Right lobe of liver (tissue), 6 donors: ENCODE results near the gene XPR1. TPM values are rescaled to one million over a fixed set of nuclear protein-coding genes. Genes with fewer than 3 reads are reported as not detected.
A peak's percentile ranks its signal among the peaks of the same experiment; 100 is the strongest.

ENCODE experiments used
- ATAC-seq, 4 donors: fragments of 200-7000 bp; cut with Tn5 transposase; one replicate each; pipeline ENCODE4 v1.9.1; 2020; ENCODE audit warnings: mild to moderate bottlenecking in 4 of 4, moderate library complexity in 4 of 4
- DNase-seq, 3 donors: peaks; one replicate each; pipeline ENCODE4 v3.0.0-alpha.2; 2020
- H3K27ac ChIP-seq, 3 donors: fragments of 200-600 bp; one replicate each; pipeline ENCODE4 v1.8.0; 2022
- H3K27me3 ChIP-seq, 2 donors: fragments of 200-600 bp; one replicate each; pipeline ENCODE4 v1.8.0; 2022
- H3K36me3 ChIP-seq, 4 donors: fragments of 200-600 bp; sonication (generic) in 1 of 4; one replicate each; pipeline versions ENCODE4 v1.5.1 to v1.8.0; 2017 to 2022; ENCODE audit warnings: control low read depth in 1 of 4
- H3K4me1 ChIP-seq, 4 donors: fragments of 200-600 bp; sonication (generic) in 1 of 4; one replicate each; pipeline versions ENCODE4 v1.5.1 to v1.8.0; 2017 to 2022; ENCODE audit warnings: control low read depth in 1 of 4
- H3K4me3 ChIP-seq, 3 donors: fragments of 200-600 bp; one replicate each; pipeline ENCODE4 v1.8.0; 2022
- H3K9me3 ChIP-seq, 4 donors: fragments of 200-600 bp; sonication (generic) in 1 of 4; one replicate each; pipeline versions ENCODE4 v1.5.1 to v1.8.0; 2017 to 2022; ENCODE audit warnings: control low read depth in 1 of 4
- CTCF ChIP-seq, 4 donors: fragments of 200-600 bp in 3 of 4; fragments of 450-650 bp in 1 of 4; IDR thresholded peaks; one replicate each; pipeline versions ENCODE4 v1.5.1 to v1.8.0; 2016 to 2022; ENCODE audit warnings: antibody characterized with exemption in 4 of 4, mild to moderate bottlenecking in 2 of 4
- POLR2A ChIP-seq: fragments of 450-650 bp; IDR thresholded peaks from one replicate; pipeline ENCODE4 v1.6.1; 2017; ENCODE audit warnings: antibody characterized with exemption, mild to moderate bottlenecking
- WGBS: methylation state at CpG from one replicate; pipeline ENCODE4 v1.1.6; 2018; ENCODE audit warnings: low coverage, low lambda C conversion rate; ENCODE audit not compliant: insufficient coverage; ENCODE audit errors: missing lambda C conversion rate; 5-methylcytosine and 5-hydroxymethylcytosine counted together
- intact Hi-C, 2 donors: fragments of 100-400 bp; cut with DNase I; formaldehyde crosslinking; loops; one replicate each; pipeline versions ENCODE4 v1.11.2 to v1.14.1; 2022
- total RNA-seq, 6 experiments: library from RNA; depleted of rRNA in 2 of 6; stranded (reverse); fragments of >200 nt in 2 of 6; fragmentation: NEBNext Ultra II Directional in 3 of 6; extraction: Animal tissue kit (Norgen Biotek cat#: 25700) in 3 of 6; gene quantifications; one replicate each; pipeline versions ENCODE4 v1.1.0 to v1.2.4, GENCODE V29; 2016 to 2023
- donor health status: DM: no; HTN: yes; CAD: no.
- donor health status: DM: no; HTN: no; CAD: no.
- donor health status: DM: no; HTN: no; CAD: no.
- donor health status: DM: no; HTN: yes; CAD: no.
- donor health status: DM: no; HTN: yes; CAD: no.

The XPR1 gene
- total RNA-seq, 6 experiments from 2014 or later = 5.9 to 10.0 (median 9.0) TPM

- intact Hi-C loops = no loop called here
- Histone ChIP-seq H3K9me3 (no peaks in the 10 kb centered on the region), H3K4me3 (peak within 1 kb of the TSS; percentile 29 to 49 (median 38)), H3K4me1 (peaks cover 0 to 2% (median 0%) of the 10 kb centered on the region in 4 donors), H3K27me3 (no peaks in the 10 kb centered on the region), H3K36me3 (no peaks in the 10 kb centered on the region), H3K27ac (peak within 1 kb of the TSS in 2 of 3 donors; percentile 31 to 37)
- ATAC-seq = peak; percentile 48 to 67 (median 57)
- no CpG with 5 or more reads among the region's 76 CpGs for WGBS
- TF ChIP-seq POLR2A (no peak), CTCF (IDR thresholded peaks at IDR 0.05) (no peak)
- no peak for DNase-seq
These were observed 281.2 kb downstream of the XPR1 start, which contains the start of gene KIAA1614 for GRCh38 chr1:180912801-180913565. Gene KIAA1614 (plus strand): TSS chr1:180912897. CDS start chr1:180913244, 347 bp downstream.

GRCh38 chr1:180915426-180915965, 283.7 kb downstream of the XPR1 start:
- WGBS = 71% methylated on average over 7 of the region's 11 CpGs
- Histone ChIP-seq H3K9me3 (no peaks in the 10 kb centered on the region), H3K27me3 (no peaks in the 10 kb centered on the region), H3K4me3 (no peak overlapping the region), H3K4me1 (peaks cover 0 to 2% (median 0%) of the 10 kb centered on the region in 4 donors), H3K27ac (no peak overlapping the region), H3K36me3 (no peaks in the 10 kb centered on the region)
- intact Hi-C loops = no loop called here
- ATAC-seq (no peak), DNase-seq (no peak)
- no peak for TF ChIP-seq POLR2A
- no peak for TF ChIP-seq CTCF (IDR thresholded peaks at IDR 0.05)

GRCh38 chr1:180916012-180916770, 284.4 kb downstream of the XPR1 start:
- no peaks in the 10 kb centered on the region for H3K9me3 ChIP-seq
- no peak for DNase-seq
- no peaks in the 10 kb centered on the region for H3K27me3 ChIP-seq
- TF ChIP-seq CTCF (IDR thresholded peaks at IDR 0.05) (no peak), POLR2A (no peak)
- 40% methylated on average over 1 of the region's 17 CpGs for WGBS
- no peak overlapping the region for H3K4me3 ChIP-seq
- intact Hi-C loops = no loop called here
- no peaks in the 10 kb centered on the region for H3K36me3 ChIP-seq
- H3K4me1 ChIP-seq = peaks cover 0 to 2% (median 0%) of the 10 kb centered on the region in 4 donors
- no peak overlapping the region for H3K27ac ChIP-seq
- no peak for ATAC-seq

GRCh38 chr1:180916771-180917170, 284.9 kb downstream of the XPR1 start:
- 52% methylated on average over 4 of the region's 10 CpGs for WGBS

More at GRCh38 chr1:180916771-180917170, 284.9 kb downstream of the XPR1 start:
- no peak overlapping the region for H3K27ac ChIP-seq
- H3K9me3 ChIP-seq = no peaks in the 10 kb centered on the region
- H3K4me1 ChIP-seq = peaks cover 0 to 2% (median 0%) of the 10 kb centered on the region in 4 donors
- no peaks in the 10 kb centered on the region for H3K27me3 ChIP-seq
- intact Hi-C loops = no loop called here
- H3K36me3 ChIP-seq = no peaks in the 10 kb centered on the region
- no peak for TF ChIP-seq POLR2A
- TF ChIP-seq CTCF (IDR thresholded peaks at IDR 0.05) = no peak
- no peak for DNase-seq
- no peak for ATAC-seq
- no peak overlapping the region for H3K4me3 ChIP-seq
